ENCODE measurements around the gene SLX9. TPM values are rescaled to one million over a fixed set of nuclear protein-coding genes. Genes with fewer than 3 reads are reported as not detected.

SLX9 gene
- total RNA-seq, 1 donor from 2014 or later: 38.8 TPM

GRCh38 chr21:44913425-44914175 is 26.2 kb upstream of the SLX9 start:
- Mint-ChIP-seq H3K27ac (ENCODE audit: unreplicated experiment) (no peak overlapping the region), H3K36me3 (ENCODE audit: low read depth, unreplicated experiment) (no peaks in the 10 kb centered on the region), H3K4me1 (ENCODE audit: low read depth, unreplicated experiment) (peaks cover 1% of the 10 kb centered on the region), H3K27me3 (ENCODE audit: low read depth, unreplicated experiment) (peaks cover 65% of the 10 kb centered on the region), H3K4me3 (ENCODE audit: unreplicated experiment) (no peak overlapping the region), H3K9me3 (ENCODE audit: unreplicated experiment) (no peaks in the 10 kb centered on the region)
- H3K4me1 ChIP-seq (ENCODE audit: insufficient read depth, low read length): peaks cover 10% of the 10 kb centered on the region
- FAIRE-seq (no peak), DNase-seq (ENCODE audit: low read depth) (no peak)
- peaks cover 30% of the 10 kb centered on the region for H3K27me3 ChIP-seq (ENCODE audit: insufficient read depth, low read length)
- H3K79me2 ChIP-seq (ENCODE audit: insufficient read depth, low read length): no peaks in the 10 kb centered on the region
- H4K20me1 ChIP-seq (ENCODE audit: insufficient read depth, low read length): peaks cover 4% of the 10 kb centered on the region
- TF ChIP-seq EZH2 (IDR thresholded peaks at IDR 0.05; ENCODE audit: insufficient read depth, low read length): no peak
- TF ChIP-seq CTCF (IDR thresholded peaks at IDR 0.05; ENCODE audit: insufficient read depth, low read depth, low read length): no peak
- no peak overlapping the region for H3K9ac ChIP-seq (ENCODE audit: low read length)
- H2AFZ ChIP-seq (ENCODE audit: low read depth, low read length): no peak overlapping the region
- no peak overlapping the region for H3K4me3 ChIP-seq (ENCODE audit: insufficient read depth, low read depth, low read length)
- no peak overlapping the region for H3K27ac ChIP-seq (ENCODE audit: low read depth, low read length)
- H3K36me3 ChIP-seq (ENCODE audit: insufficient read depth, low read length): no peaks in the 10 kb centered on the region
- no peaks in the 10 kb centered on the region for H3K9me3 ChIP-seq (ENCODE audit: insufficient read depth, low read depth, low read length)
- no peak overlapping the region for H3K4me2 ChIP-seq (ENCODE audit: low read length)

GRCh38 chr21:44914176-44914874 is 25.5 kb upstream of the SLX9 start:
- no peak for FAIRE-seq
- peaks cover 1% of the 10 kb centered on the region for H3K4me1 Mint-ChIP-seq (ENCODE audit: low read depth, unreplicated experiment)
- Histone ChIP-seq H4K20me1 (ENCODE audit: insufficient read depth, low read length) (peaks cover 4% of the 10 kb centered on the region), H3K9me3 (ENCODE audit: insufficient read depth, low read depth, low read length) (no peaks in the 10 kb centered on the region), H3K79me2 (ENCODE audit: insufficient read depth, low read length) (no peaks in the 10 kb centered on the region), H3K4me3 (ENCODE audit: insufficient read depth, low read depth, low read length) (no peak overlapping the region), H3K4me1 (ENCODE audit: insufficient read depth, low read length) (peaks cover 10% of the 10 kb centered on the region), H3K27me3 (ENCODE audit: insufficient read depth, low read length) (peaks cover 23% of the 10 kb centered on the region), H3K9ac (ENCODE audit: low read length) (no peak overlapping the region), H2AFZ (ENCODE audit: low read depth, low read length) (peak overlapping the region; percentile 19), H3K27ac (ENCODE audit: low read depth, low read length) (no peak overlapping the region), H3K36me3 (ENCODE audit: insufficient read depth, low read length) (no peaks in the 10 kb centered on the region), H3K4me2 (ENCODE audit: low read length) (peak overlapping the region; percentile 55)
- no peak overlapping the region for H3K27ac Mint-ChIP-seq (ENCODE audit: unreplicated experiment)
- no peak for DNase-seq (ENCODE audit: low read depth)
- peaks cover 60% of the 10 kb centered on the region for H3K27me3 Mint-ChIP-seq (ENCODE audit: low read depth, unreplicated experiment)
- H3K36me3 Mint-ChIP-seq (ENCODE audit: low read depth, unreplicated experiment): no peaks in the 10 kb centered on the region
- H3K4me3 Mint-ChIP-seq (ENCODE audit: unreplicated experiment): no peak overlapping the region
- H3K9me3 Mint-ChIP-seq (ENCODE audit: unreplicated experiment): no peaks in the 10 kb centered on the region
- TF ChIP-seq EZH2 (IDR thresholded peaks at IDR 0.05; ENCODE audit: insufficient read depth, low read length) (no peak), CTCF (IDR thresholded peaks at IDR 0.05; ENCODE audit: insufficient read depth, low read depth, low read length) (no peak)

All from astrocyte (in vitro differentiated cells and primary cell).